ENCODE data around the gene ABCC4.

Gene ABCC4

GRCh38 chr13:95151942-95152587 lies 149.2 kb downstream of the ABCC4 start:
- DNase-seq, result no peak

GRCh38 chr13:95150555-95150954 lies 150.7 kb downstream of the ABCC4 start:
- no peak for DNase-seq

DNA sequence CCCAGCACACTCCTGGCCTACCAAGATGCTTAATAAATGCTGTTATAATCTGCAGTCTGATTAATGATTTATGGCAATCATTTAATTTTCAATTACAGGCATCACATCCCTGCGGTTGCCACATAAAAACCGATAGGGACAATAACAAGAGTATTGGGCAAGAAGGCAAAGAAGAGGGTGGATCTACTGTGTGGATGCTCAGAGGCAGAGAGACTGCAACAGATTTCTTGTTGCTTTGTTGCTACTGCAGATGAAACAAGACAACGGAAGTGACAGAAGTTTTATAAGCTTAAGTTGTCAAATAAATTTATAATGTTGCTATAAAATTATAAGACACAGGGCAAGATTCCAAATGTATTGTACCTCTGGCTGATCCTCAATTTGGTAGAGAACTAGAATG lies 154.8 kb downstream of the ABCC4 start:
- no peak for DNase-seq

DNA sequence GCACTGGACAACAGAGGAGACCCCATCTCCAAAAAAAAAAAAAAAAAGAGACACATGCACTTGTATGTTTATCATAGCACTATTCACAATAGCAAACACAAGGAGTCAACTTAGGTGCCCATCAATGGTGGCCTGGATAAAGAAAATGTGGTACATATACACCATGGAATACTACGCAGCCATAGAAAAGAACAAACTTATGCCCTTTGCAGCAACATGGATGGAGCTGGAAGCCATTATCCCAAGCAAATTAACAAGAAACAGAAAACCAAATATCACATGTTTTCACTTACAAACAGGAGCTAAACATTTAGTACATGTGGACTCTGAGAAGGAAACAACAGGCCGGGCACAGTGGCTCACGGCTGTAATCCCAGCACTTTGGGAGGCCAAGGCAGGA lies 155.7 kb downstream of the ABCC4 start:
- no peak for DNase-seq

DNA sequence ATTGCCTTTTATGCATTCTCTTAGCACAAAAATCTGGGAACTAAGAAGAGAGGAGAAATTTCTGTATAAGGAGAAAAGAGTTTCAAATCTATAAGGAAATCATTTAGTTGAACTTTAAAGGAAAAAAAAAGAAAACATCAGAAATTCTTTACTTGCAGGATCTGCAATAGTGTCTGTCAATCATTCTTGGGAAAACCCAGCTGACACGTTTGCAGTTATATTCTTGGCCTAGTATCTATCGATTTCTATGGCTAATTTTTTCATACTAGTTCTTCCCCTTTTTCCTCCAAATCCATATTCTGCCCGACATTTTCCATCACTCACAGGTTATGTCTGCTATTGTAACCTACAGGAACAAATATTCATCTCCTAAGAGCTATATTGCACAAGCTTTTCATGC lies 160.7 kb downstream of the ABCC4 start:
- DNase-seq, result no peak

GRCh38 chr13:95138876-95139585 lies 162.2 kb downstream of the ABCC4 start:
- DNase-seq, result no peak

- DNase-seq, result no peak
Observed at GRCh38 chr13:95137096-95137495, 164.2 kb downstream of the ABCC4 start.

- DNase-seq, result no peak
Observed at GRCh38 chr13:95136638-95137037, 164.6 kb downstream of the ABCC4 start.

DNA sequence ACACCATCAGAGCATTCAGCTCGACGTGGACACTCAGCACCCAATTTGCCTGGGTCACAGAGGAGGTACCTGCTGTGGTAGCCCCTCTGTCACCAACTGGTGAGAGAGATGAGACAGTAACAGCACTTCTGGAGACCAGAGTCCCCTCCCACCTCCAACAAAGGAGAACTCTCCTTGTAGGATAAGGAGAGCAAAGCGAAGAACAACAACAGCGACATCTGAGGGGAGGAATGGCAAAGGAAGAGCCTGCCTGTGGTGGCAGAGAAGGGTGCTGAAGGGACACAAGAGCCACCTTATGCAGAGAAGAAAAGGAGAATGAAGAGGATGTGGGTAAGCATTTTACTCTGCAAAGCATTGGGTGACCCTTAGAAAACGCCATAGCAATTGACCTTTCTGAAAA lies 167.8 kb downstream of the ABCC4 start:
- no peak for DNase-seq

GRCh38 chr13:95129004-95129403 lies 172.2 kb downstream of the ABCC4 start:
- DNase-seq, result no peak

DNA sequence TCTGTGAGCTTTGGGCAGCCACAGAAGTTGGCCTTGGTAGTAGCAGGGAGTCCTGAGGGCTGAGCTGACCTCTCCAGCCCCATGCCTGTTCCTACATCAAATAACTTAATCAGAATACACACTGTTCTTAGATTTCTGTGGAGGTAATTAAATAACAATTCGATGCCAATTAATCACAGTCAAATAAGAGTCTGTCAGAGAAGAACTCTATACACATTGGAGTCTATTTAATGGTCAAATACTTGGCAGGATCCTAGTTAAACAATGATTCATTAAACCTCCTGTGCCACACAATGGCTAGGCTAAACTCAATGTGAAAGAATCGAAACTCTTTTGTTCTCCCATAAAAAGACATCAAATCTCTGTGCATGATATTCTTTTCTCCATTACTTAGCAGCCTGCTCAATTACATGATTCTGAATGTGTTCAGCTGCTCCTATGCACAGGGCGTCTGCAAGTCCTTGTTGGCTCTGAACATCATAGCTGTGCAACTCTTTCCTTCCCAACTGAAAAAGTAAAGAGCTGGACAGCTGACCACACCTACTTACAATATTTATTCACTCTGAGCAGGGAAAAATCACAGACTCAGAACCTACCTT lies 173.1 kb downstream of the ABCC4 start:
- no peak for DNase-seq

DNA sequence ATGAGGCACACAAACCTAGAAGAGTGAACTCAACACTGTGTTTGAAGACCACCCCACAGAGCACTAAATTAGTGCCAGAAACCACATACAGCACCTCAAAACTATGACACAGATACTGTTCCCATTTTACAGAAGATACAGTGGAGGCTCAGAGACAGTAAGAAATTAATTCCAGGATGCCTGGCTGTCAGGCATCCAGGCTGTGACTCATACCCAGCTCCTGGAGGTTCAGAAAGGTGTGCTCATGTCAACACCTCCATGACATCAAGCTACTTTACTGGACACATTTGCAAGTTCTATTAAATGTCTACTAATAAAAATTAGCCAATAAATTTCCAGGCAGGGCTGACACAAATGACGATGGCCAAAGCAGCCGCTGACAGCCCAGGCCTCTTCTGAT lies 176.3 kb downstream of the ABCC4 start:
- no peak for DNase-seq

- no peak for DNase-seq
Observed at GRCh38 chr13:95123726-95124125, 177.5 kb downstream of the ABCC4 start.

DNA sequence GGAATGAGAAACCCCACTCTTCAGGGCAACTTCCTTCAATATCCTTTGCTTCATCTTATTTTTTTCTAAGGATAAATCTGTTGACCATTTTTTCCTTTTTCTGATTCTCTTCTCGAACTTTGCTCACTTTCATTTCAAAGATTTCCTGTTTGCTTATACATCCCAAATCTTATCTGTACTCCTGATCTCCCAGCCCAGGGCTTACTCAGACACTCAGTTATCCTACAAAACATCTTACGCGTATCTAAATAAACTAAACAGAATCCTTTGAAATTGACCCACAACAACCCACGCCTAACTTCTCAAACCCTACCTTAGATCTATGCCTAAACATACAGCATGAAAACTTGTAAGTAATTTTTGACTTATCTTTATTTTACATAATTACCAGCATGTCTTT lies 179.2 kb downstream of the ABCC4 start:
- DNase-seq, result no peak

DNA sequence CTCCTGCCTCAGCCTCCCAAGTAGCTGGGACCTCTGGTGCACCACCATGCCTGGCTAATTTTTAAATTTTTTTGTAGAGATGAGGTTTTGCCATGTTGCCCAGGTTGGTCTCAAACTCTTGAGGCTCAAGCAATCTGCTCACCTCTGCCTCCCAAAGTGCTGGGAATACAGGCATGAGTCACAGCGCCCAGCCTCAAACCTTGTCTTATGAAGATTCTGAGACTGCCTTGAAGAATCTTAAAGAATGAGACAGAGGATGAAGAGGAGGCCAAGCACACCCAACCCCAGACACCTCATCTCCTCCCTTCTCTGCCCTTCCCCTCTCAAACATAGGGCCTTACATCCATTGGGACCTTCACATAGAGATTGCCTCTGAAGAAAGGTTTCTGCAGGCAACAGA lies 179.7 kb downstream of the ABCC4 start:
- DNase-seq, result no peak

DNA sequence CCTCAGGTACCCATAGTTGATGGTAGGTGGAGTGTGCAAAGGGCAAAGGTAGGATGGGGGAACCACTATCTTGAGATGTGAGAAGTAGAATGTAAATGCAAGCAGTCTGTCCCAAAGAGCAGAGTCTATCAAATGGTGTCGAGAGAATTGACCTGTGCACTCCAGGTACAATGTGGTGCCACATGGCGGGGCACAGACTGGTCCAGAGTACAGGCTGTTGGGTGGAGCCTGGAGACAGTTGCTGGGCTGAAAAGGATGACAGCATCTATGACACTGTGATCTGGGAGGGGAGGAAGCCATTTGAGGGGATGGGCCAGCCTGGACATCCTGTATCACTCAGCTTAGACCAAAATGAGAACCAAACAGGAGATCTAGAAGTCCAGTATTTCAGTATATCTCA lies 180.6 kb downstream of the ABCC4 start:
- DNase-seq, result no peak

DNA sequence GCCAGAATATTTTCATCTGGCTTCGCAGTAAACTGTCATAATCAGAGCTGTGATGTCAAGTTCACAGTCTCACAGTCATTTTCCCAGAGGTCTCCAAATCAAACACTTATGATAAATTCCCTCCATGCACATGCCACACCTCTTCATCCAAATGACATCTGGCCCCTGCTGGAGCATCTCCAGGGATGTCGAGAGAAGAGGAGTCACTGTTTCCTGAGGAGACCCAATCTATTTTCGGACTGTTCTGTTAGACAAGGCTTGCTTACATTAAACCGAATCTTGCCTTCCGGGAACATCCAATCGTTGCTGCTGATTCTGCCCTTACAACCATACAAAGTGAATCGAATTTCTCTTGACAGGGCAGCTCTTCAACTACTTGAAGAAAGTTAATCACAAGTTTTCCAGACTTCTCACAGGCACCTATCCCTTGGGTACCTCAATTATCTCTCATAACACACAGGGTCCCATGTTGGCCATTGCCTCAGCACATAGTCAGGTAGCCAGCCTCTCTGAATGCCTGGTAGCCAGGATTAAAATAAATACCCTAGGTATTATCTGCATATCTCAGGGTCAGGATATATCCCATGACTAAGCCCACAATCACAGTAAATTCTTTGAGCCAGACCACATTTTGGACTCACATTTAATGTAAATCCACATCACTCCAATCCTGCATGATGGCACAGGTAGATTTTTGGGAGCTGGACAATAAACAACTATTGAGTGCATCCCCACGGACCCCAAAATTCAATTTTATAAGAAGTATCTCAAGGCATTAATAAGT lies 182.5 kb downstream of the ABCC4 start:
- no peak for DNase-seq

GRCh38 chr13:95117092-95117491 lies 184.2 kb downstream of the ABCC4 start:
- DNase-seq, result no peak

GRCh38 chr13:95115525-95115924 lies 185.7 kb downstream of the ABCC4 start:
- DNase-seq, result no peak

GRCh38 chr13:95113601-95114000 lies 187.7 kb downstream of the ABCC4 start:
- no peak for DNase-seq

GRCh38 chr13:95112883-95113282 lies 188.4 kb downstream of the ABCC4 start:
- no peak for DNase-seq

GRCh38 chr13:95111608-95112007 lies 189.6 kb downstream of the ABCC4 start:
- no peak for DNase-seq

DNA sequence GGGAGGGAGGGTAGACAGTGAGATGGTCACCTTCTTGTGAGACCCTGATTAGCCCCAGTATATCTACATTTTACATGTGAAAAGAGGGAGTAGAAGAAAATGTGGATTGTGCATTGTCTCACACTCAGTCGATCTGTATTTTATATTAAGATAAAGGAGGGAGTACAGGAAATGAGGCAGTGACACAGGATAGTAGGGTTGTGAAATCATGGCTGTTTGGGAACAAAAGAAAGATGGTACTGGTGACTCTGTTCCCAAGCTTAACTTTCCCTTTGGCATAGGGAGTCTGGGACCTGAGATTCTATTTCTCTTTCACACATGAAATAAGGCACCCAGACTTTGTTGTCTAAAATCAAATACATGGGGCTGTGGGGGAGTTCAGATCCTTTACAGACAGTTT lies 194.7 kb downstream of the ABCC4 start:
- no peak for DNase-seq

Data from activated T-cell treated with anti-CD3 and anti-CD28 coated beads for 4 hours (primary cell).